Hepatocyte (in vitro differentiated cells): Measurements from ENCODE around the gene EML6.

Source experiments
- EZH2 ChIP-seq: fragments of 200-600 bp; sonication (generic); IDR thresholded peaks from 2 replicates; pipeline ENCODE4 v1.6.1; 2016; ENCODE audit warnings: antibody characterized with exemption, mild to moderate bottlenecking, borderline replicate concordance
- TF ChIP-seq, protein P1 (sequence below): fragments of 200-600 bp; sonication (generic); IDR thresholded peaks from 2 replicates; pipeline ENCODE4 v1.5.1; 2016; ENCODE audit warnings: antibody characterized with exemption, mild to moderate bottlenecking; ENCODE audit not compliant: poor library complexity

DNA sequence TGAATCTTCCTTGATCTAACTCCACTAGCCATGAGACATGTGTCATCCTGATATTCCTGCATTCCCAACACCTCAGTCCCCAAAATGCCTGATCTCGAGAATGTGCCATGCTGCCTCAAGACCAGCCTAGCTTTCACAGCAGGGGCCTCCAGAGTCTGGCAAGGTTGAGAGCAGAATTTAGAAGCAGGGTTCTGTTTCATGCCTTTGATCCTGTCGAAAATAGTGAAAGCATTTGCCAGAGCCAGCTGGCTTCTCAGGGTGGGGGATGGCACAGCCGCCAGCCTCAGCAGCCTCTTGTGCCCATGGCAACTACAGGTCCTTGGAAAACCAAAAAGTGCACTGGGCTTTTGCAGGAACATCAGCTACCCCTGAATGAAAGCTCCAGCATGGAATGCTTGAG is 183.3 kb downstream of the EML6 start:
- no peak for TF ChIP-seq EZH2
- TF ChIP-seq, protein P1, sequence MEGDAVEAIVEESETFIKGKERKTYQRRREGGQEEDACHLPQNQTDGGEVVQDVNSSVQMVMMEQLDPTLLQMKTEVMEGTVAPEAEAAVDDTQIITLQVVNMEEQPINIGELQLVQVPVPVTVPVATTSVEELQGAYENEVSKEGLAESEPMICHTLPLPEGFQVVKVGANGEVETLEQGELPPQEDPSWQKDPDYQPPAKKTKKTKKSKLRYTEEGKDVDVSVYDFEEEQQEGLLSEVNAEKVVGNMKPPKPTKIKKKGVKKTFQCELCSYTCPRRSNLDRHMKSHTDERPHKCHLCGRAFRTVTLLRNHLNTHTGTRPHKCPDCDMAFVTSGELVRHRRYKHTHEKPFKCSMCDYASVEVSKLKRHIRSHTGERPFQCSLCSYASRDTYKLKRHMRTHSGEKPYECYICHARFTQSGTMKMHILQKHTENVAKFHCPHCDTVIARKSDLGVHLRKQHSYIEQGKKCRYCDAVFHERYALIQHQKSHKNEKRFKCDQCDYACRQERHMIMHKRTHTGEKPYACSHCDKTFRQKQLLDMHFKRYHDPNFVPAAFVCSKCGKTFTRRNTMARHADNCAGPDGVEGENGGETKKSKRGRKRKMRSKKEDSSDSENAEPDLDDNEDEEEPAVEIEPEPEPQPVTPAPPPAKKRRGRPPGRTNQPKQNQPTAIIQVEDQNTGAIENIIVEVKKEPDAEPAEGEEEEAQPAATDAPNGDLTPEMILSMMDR, result no peak
